Hypothalamus (tissue), 51 donors: ENCODE results near the gene MRNIP.
"Not testable (repeated sequence)": the region's sequence is repeated elsewhere in the genome, so short reads cannot be mapped to it uniquely, and the experiment has no call there.

Experiments
- DNase-seq, 51 donors: peaks; one replicate each; lab custom pipeline; 2025; lab: John Stamatoyannopoulos, UW

The MRNIP gene

DNA sequence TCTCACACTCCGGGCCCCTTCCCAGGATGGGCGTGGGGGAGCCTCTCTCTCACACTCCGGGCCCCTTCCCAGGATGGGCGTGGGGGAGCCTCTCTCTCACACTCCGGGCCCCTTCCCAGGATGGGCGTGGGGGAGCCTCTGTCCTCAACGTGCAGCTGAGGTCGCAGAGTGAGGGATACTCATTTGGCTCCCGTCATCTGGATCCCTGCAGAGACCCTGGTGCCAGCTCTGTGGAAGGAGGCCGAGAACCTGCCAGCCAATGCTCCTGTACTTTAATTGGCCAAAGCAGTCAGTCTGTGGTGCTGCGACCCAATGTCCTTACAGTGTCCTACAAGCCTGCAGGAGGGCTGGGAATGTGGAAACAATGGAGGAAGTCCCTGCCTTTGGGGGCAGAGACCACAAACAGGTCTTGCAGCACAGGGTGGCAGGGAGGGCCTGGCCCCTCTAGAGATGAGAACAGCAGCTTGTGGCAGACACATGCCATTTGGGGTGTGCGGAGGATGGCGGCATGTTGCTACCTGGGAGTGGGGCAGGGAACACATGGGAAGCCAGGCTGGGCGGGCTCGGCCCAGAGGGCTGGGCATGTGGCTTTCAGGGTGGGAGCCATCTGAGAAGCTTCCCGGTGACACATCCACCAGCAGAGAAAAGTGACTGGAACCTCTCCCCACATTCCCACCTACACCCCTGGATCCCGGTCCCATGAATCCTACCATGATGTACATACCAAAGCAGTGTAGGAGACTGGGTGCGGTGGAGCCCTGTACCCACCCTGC, 13.6 kb upstream of the MRNIP start:
- no peak for DNase-seq

DNA sequence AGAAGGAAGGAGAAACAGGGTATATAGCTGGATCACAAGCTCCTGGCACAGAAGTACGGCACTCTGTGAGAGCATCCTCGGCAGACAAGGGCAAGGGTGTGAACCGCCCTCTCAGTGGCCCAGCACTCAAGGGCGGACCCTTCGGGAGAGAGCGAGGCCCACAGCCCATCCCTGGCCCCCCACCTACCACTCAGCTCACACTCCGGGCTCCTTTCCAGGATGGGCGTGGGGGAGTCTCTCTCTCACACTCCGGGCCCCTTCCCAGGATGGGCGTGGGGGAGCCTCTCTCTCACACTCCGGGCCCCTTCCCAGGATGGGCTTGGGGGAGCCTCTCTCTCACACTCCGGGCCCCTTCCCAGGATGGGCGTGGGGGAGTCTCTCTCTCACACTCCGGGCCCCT, 12.9 kb upstream of the MRNIP start:
- DNase-seq = not testable (repeated sequence)

DNA sequence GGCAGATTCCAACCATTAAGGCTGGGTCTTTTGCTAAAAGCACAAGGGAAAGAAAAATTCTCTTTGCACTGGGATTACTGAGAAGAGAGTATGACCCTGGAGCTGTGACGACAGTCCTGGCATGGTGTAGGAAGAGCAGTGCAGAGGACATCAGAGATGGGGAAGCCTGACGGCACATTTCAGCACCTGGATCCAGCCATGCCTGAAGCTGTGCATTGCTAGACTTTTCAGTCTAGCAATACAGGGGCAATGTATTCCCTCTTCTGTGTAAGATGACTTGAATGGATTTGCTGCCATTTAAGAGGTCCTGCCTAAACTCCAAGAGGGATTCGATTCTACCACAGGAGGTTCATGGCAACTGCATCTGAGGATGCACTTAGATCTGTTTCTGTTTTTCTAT, 12.3 kb upstream of the MRNIP start:
- DNase-seq = no peak

DNA sequence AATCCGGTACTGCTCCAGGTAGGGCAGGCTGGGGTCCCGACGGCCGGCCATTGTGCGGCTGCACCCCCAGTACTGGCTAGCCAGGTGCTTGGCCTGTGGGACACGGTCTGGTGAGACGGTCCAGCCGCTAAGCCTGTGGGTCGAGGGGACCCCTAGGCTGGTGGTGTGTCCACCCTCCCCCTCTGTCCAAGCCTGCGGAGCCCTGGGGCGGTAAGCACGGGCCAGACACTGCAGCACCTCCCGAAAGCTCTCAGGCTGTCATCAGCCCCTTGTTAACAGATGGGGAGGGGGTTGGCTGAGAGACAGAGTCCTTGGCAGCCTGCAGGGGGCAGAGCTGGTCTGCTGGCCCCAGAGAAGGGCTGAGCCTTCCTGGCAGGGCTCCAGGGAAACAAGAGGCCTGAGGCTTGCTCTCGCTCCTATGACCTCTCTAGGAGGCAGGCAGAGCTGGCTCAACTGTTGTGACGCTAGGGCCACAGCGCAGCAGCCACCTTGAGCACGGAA, 11.8 kb upstream of the MRNIP start:
- DNase-seq = peak in 28 of 51 donors; percentile 5 to 67 (median 40)

DNA sequence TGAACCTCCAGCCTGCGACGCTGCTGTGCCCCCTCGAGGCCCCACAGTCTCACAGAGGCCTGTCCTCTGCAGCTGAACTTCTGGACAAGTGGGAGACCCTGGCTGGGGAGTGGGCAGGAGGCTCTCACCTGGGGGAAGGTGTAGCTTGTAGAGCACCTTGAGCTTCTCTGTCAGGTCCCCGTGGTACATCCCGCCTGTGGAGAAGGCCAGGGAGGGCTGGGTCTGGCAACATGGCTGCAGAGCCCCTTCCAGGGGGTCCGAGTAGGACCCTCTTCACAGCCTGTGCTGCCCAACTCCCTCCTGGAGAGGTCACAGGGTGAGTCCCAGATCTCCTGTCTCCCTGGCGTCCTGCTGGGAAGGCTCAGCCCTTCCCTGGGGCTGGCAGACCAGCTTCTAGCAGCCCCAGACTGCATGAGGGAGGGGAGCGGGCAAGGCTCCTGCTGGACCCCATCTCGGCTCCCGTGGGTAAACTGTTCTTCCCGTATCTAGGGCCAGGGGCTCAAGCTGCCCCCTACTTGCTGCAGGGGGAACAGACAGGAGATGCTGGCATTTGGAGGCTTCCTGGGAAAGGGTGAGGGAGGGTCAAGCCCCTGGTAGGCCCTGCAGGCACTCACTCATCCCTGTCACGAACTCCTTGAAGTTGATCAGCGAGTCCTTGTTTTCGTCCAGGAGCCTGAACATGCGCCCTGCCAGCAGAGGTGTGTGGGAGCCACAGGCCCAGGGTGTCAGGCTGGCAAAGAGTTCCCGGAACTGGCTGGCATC, 11.2 kb upstream of the MRNIP start:
- no peak for DNase-seq

DNA sequence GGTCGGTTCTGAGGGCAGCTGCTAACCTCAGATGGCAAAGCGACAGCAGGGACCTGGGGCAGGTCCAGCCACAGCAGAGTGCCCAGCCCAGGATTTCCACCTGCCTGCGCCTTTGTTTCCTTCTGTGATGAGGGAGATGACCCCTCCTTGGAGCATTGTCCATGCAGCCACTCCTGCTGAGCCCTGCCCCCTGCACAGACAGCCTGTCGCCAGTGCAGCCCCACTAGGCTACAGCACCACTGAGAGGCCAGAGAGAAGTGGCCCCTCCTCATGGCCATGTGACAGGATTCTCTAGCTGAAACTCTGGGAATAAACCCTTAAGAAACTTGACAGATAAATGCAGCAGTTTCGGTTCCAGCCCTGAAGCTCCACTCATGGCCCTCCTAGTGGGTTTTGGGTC, 10.5 kb upstream of the MRNIP start:
- peak in 1 of 51 donors; percentile 25 for DNase-seq

DNA sequence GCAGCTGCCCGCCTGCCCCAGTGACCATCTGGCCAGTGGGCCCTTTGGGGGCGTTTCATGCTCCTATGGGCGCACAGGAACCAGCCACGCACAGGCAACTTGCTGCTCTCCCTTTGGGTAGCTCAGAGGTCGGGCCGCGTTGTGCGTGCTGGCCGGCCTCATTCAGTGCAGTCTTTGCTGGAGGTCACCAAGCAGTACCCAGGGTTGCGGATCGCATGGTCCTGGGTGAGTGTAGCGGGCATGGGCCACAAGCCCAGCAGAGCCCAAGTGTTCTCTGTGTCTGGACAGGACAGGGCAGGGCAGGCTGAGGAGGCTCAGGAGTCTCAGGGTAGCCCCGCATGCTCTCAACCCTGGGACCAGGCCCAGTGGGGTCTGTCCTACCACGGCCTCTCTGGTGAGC, 9.9 kb upstream of the MRNIP start:
- no peak for DNase-seq

DNA sequence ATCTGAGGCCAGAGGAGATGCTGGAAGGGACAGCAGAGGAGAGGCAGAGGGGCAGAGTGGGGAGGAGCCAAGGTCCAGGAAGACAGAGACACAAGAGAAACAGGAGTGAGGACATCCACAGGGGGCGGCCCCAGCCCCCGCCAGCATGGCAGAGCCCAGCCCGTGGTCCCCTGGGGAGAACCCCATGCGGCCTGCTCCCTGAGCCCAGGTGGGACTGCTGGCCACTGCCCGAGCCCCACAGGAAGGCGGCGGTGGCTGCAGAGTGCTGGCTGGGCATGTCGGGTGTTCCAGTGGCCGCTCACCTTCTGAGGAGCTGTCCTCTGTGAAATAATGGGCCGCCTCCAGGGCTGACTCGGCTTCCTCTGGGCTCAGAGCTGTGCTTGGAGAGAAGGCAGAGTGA, 8.9 kb upstream of the MRNIP start:
- DNase-seq = no peak

DNA sequence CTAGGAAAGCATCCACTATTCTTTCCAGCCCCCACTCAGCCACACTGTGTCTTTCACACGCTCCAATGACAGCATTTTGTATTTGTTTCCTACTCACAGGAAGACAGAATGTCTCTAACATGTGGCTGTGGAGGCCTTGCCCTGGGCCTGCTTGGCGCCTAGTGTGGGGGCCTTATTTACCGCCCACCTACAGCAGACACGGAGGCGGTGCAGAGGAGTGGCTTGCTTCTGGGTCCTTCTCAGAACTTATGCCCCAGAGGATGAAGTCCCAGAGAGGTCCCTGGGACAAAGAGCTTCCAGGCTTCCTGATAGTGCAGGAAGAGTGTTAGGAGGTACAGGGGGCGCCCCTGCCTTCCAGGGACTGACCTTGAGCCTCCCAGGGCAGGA, 8.5 kb upstream of the MRNIP start:
- no peak for DNase-seq

DNA sequence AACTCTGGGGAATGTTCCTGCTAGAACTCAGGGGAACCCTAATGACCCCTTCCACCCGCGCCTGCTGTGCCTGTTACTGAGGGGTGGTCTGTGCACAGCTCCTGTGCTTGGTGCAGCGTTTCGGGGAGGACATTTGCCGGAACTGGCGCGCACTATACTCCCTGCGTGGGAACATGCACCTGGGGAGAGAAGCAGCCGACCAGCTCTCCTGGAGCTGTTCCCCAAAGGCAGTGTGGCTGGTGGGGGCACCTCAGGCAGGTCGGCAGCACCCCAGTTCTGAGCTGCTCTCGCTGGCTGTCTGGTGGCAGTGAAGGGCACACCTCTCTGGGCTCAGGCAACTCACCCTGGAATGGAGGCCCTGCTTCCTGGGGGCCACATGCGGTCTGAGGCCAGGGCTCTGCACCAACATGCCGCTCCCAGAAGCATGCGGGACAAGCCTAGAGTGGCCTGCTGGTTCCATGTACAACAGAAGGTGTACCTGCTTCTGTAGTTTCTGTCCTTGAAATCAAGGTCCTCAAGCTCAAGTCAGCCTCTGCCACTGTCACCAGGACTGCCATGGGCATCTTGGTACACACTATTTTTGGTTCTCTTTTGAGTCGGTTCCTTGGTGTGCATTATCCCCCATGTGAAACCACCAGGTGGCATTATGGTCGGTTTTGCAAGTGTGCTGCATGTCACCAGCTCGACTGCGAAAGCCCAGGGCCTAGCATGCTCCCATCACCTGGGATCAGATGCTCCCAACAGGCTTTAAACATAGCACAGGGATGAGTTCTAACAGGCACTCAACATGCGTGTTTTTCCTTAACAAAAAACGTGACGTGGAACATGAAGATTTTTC, 7.8 kb upstream of the MRNIP start:
- peak in 3 of 51 donors; percentile 7 to 20 (median 16) for DNase-seq

DNA sequence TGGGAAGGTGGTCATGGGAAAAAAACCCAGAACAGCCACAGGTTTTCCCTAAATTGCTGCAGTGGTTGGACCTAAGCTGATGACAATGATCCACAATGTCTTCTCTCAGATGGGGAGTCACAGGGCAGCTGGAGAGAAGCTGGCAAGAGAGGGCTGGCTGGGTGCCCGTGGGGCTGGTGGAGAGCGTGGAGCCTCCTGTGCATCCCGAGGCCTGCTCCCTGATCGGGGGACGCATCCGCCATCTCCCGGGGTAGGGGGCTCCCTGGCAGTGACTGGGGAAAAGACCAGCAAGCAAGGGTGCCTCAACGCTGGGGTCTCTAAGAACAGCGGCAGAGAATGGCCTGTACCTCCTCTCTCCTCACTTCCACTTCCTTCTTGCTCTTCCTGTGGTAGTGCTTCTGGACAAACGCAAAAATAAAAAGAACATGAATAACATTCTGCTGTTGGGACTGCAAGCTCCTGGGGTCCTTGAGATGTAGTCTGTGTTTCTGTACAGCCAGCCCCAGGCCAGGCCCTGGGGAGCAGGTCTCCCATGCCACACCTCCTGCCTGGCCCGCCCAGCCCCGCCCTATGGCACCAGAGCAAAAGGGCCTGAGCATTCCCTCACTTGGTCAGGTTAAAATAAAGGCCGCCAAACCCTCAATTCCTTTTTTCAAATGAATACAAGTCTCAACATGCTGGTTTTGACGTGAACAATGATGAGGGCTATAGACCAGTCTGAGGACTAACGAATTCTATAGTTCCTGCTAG, 7.0 kb upstream of the MRNIP start:
- peak in 25 of 51 donors; percentile 11 to 69 (median 33) for DNase-seq

DNA sequence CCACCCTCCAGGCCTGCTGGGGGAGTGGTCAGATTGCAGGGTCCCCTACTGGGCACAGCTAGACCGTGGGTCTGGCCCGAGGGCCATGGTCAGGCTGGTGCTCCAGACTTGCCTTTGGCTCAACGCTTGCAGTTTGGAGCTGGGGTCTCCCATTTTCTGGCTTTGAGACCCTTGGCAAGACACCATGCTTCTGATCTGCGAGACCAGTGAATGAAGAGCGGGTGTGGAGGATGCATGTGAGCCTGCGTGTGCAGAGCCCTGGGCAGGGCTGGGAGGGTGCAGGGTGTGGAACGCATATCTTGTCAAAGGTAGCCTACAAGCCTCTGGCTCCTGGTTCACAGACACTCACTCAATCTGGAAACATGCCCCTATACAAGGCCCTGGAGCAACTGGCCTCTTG, 6.1 kb upstream of the MRNIP start:
- DNase-seq = no peak

DNA sequence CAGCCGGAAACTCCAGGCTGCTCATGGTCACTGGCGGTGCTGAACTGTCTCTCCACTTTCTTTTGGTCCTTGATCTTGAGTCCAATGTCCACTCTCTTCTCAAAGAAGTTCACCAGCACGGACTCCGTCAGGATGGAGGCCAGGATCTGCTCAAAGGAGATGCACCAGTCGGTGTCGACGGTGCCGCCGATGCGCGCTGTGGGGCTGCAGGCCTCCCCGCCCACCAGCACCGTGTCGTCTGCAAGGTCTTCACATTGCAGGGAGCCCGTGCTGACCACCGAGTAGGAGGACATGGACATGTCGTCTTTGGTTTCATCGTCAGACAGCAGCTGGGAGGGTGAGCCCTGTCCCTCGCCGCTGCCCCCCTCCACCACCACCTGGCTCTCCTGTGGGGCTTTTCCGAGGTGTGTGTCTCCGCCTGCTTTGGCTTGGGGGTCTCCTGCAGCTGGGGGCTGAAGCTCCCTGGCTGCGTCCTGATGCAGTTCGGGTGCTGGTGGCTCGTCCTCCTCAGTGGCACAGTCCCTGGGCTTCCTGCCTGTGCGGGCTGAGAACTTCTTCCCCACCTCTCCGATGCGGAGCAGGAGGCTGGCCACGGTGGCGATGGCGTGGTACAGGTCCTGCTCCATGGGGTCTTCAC, 5.0 kb upstream of the MRNIP start:
- no peak for DNase-seq

DNA sequence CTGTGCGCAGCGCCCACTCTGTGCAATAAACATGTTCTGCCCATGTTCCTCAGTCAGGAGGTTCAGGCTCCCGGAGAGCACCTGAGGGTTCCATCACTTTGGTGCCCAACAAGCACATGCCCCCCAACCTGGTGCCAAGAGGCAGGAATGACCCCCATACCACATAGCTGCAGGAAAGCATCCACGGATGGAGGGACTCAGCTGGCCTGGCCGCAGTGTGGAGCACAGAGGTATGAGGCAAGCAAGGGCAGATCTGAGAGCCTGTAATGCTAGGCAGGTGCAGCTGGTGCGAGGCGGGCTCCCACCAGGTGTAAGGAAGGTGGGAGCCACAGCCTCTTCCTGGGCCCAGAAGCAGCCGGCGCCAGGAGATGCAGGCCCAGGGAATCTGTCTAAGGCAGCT, 4.3 kb upstream of the MRNIP start:
- DNase-seq = no peak

DNA sequence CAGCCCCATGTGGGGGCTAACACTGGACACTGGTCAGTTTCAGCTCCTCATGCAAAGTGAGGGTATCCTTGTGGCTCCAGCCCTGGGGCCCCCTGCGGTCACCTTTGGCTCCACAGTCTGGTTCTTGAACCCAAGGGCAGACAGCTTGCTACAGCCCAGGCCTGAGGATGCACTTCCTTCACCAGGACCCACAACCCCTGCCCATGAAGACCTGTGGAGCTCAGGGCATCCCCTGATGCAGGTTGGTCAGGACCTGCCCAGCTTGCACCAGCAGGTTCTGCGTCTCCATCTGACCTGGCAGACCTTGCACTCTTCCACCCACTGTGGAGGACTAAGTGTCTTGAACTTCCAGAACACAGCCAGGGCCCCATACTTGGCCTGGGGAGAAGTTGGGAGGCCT, 3.7 kb upstream of the MRNIP start:
- DNase-seq = no peak

DNA sequence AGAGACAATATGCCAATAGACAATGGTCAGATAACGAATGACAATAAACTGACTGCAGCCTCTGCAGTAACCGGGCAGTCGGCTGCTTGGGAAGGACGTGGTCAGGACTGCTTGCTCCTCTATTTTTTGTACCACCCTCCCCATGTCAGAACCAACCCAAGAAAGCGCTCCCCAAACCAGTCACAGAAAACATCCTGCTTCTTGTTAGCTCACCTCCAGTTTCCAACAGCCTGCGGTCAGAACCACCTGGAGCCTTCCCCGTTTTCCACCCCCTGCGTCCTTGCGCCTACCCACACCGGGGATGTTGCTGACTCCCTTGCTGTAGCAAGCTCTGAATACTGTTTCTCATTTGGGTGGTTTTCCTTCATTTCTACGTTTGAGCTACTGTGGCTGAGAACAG, 1.7 kb upstream of the MRNIP start:
- no peak for DNase-seq

DNA sequence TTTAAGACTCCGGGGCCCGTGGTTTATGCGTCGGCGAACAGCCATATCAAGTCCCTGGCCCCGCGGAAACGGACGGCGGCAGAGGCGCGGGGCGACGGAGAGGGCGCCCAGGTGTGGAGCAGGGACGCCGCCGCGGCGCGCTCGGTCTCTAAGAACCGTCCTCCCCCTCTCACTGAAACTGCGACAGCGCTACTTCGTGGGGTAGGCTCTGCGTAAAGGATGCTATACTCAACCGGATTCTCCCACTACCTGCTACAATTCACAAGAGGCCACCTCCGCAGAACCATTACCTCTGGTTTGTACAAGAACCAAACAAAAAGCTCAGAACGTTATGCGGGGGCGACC, 404 bp downstream of the MRNIP start:
- peak in 3 of 51 donors; percentile 60 to 72 (median 66) for DNase-seq

DNA sequence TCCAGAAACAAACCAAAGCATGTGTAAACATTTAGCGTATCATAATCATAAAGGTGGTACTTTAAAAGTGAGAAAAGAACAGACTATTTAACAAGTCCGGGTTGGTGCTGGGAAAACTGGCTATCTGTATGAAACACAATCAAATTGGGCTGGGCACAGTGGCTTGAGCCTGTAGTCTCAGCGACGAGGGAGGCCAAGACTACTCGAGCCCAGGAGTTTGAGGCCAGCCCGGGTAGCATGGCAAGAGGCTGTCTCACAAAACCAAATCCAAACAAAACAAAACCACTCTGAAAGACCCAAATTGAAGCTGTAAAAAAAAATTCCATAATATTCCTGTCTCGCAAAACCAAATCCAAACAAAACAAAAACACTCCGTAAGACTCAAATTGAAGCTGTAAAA, 4.3 kb downstream of the MRNIP start:
- no peak for DNase-seq

DNA sequence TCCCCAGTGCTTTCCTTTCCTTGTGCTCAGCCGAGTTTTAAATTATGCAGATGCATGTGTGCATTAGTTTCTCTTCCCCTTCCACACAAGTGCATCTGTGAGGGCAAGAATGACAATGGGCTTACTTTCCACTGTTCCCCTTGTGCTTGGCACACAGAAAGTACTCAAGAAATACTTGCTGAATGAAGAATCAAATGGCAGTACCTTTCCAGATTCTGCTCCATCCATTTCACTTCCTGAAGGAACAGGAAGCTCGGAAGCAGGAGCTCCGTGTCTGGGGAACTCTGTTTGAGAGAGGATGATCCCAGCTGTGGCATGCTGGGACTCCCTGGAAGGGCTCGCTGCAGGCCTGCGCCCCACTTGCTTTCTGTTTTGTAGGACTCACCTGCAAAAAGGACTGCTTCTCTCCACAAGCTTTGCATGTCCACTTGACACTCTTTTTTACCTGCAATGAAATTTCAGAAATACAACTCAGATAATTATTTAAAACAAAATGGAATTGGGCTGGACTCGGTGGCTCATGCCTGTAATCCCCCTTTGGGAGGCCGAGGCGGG, 5.5 kb downstream of the MRNIP start:
- DNase-seq = no peak

DNA sequence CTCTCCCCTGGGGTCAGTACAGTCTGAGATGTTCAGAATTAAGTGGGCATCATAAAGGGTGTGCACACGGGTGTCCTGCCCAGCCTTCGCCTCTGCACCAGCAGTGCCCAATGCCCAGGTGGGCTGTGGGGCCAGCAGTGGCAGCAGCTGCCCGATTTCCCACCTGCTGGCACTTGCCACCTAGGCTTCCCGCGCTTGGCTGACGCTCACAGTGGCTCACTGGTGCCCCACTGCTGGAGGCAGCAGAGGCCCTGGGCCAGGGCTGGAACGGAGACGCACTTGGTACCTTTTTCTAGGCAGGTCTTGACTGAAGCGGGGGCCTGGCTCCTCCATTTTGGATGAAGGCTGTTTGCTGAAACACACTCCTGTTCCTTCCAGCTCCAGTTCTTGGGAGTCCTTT, 17.0 kb downstream of the MRNIP start:
- DNase-seq = no peak
